Mammary epithelial cell (primary cell): ENCODE data around the gene NOTCH2.
"Not testable (repeated sequence)": the region's sequence is repeated elsewhere in the genome, so short reads cannot be mapped to it uniquely, and the experiment has no call there.

Source experiments
- CTCF ChIP-seq, 2 donors: IDR thresholded peaks in 1 of 2; conservative IDR thresholded peaks in 1 of 2; 2 replicates each; pipeline ENCODE4 v1.5.1; 2011 to 2012; ENCODE audit warnings: inconsistent platforms in 2 of 2, low read length in 2 of 2, mild to moderate bottlenecking in 2 of 2, control low read depth in 1 of 2, low read depth in 1 of 2; ENCODE audit not compliant: insufficient read depth in 1 of 2; ENCODE audit errors: extremely low read depth in 1 of 2
- EZH2 ChIP-seq: IDR thresholded peaks from 2 replicates; pipeline ENCODE4 v1.6.1; 2012; ENCODE audit warnings: low read length, inconsistent platforms, borderline replicate concordance

GRCh38 chr1:120041771-120042170 is 27.7 kb downstream of the NOTCH2 start:
- TF ChIP-seq CTCF (conservative IDR thresholded peaks at IDR 0.05 in 1 of 2, IDR thresholded peaks at IDR 0.05 in 1 of 2; ENCODE audit: extremely low read depth in 1 of 2, insufficient read depth in 1 of 2, low read depth in 1 of 2, low read length in 2 of 2); EZH2: not testable (repeated sequence)
